Heart left ventricle (tissue), 13 donors: ENCODE data around the gene ACOXL.

Experiments used
- CTCF ChIP-seq, 12 donors: fragments of 200-600 bp; sonication (generic) in 4 of 12; IDR thresholded peaks; one replicate each; pipeline versions ENCODE4 v1.5.0 to v1.8.0; 2018 to 2022; ENCODE audit warnings: antibody characterized with exemption in 12 of 12, mild to moderate bottlenecking in 5 of 12
- POLR2A ChIP-seq, 2 donors: fragments of 450-650 bp; IDR thresholded peaks; one replicate each; pipeline ENCODE4 v1.6.1; 2017; ENCODE audit warnings: antibody characterized with exemption in 2 of 2, mild to moderate bottlenecking in 2 of 2, moderate library complexity in 2 of 2
- donor health status: ischemic (EF 13 %, LVEDD 7.1; RV severe dilation, severe dysfunction).
- donor health status: DM: no; HTN: yes; CAD: no.
- donor health status: DM: no; HTN: no; CAD: no.
- donor health status: ischemic (EF 25% LVEDD 6.9; RV normal size, moderate dysfunction).
- donor health status: ischemic (EF 25% LVEDD 5.7; RV mildly dilated, moderate dysfunction).
- donor health status: ischemic (EF 35%, LVEDD 5.7; RV mildly dilated, moderate dysfunction).
- donor health status: nonischemic (EF 11% LVEDD 7.7; RV severe dilation, severe dysfunction).
- donor health status: DM: yes; HTN: yes; CAD: no.
- donor health status: PGD.
- donor health status: ischemic (EF 29% LVEDD 5.4; RV normal size, mild dysfunction).
- donor health status: nonischemic (EF 23%, LVEDD 6.1; RV moderate dilation, normal function).

GRCh38 chr2:110878150-110878549, 145.8 kb downstream of the ACOXL start:
- TF ChIP-seq CTCF (IDR thresholded peaks at IDR 0.05) (no peak), POLR2A (IDR thresholded peaks at IDR 0.05) (no peak)
